ENCODE results near the gene LYPD1.
"Not testable (repeated sequence)": the region's sequence is repeated elsewhere in the genome, so short reads cannot be mapped to it uniquely, and the experiment has no call there.

The LYPD1 gene

GRCh38 chr2:132669908-132670495 is at the start of gene LYPD1:
LYPD1 (minus strand) TSS chr2:132670205; CDS start chr2:132669932, 273 bp downstream.
- DNase-seq (ENCODE audit: low spot score): peak; percentile 47

- DNase-seq (ENCODE audit: low spot score): no peak
These were observed 49.5 kb upstream of the LYPD1 start for GRCh38 chr2:132719480-132719879.

GRCh38 chr2:132716954-132717353 is 46.9 kb upstream of the LYPD1 start:
- peak; percentile 12 for DNase-seq (ENCODE audit: low spot score)

GRCh38 chr2:132715386-132716351 is 45.7 kb upstream of the LYPD1 start:
- no peak for DNase-seq (ENCODE audit: low spot score)

GRCh38 chr2:132703396-132703795 is 33.4 kb upstream of the LYPD1 start:
- DNase-seq (ENCODE audit: low spot score): no peak

GRCh38 chr2:132701810-132702209 is 31.8 kb upstream of the LYPD1 start:
- no peak for DNase-seq (ENCODE audit: low spot score)

GRCh38 chr2:132699802-132700201 is 29.8 kb upstream of the LYPD1 start:
- not testable (repeated sequence) for DNase-seq (ENCODE audit: low spot score)

- DNase-seq (ENCODE audit: low spot score): not testable (repeated sequence)
These were observed 28.3 kb upstream of the LYPD1 start for GRCh38 chr2:132698347-132698746.

GRCh38 chr2:132697556-132698205 is 27.7 kb upstream of the LYPD1 start:
- DNase-seq (ENCODE audit: low spot score): no peak

- DNase-seq (ENCODE audit: low spot score): no peak
These were observed 22.8 kb upstream of the LYPD1 start for GRCh38 chr2:132692816-132693215.

GRCh38 chr2:132691556-132691955 is 21.6 kb upstream of the LYPD1 start:
- no peak for DNase-seq (ENCODE audit: low spot score)

GRCh38 chr2:132690664-132691303 is 20.8 kb upstream of the LYPD1 start:
- no peak for DNase-seq (ENCODE audit: low spot score)

- no peak for DNase-seq (ENCODE audit: low spot score)
These were observed 11.8 kb upstream of the LYPD1 start for GRCh38 chr2:132681766-132682165.

GRCh38 chr2:132680544-132680943 is 10.5 kb upstream of the LYPD1 start:
- DNase-seq (ENCODE audit: low spot score): no peak

- no peak for DNase-seq (ENCODE audit: low spot score)
These were observed 8.5 kb upstream of the LYPD1 start for GRCh38 chr2:132678483-132678882.

GRCh38 chr2:132677661-132678060 is 7.7 kb upstream of the LYPD1 start:
- DNase-seq (ENCODE audit: low spot score): no peak

GRCh38 chr2:132676999-132677398 is 7.0 kb upstream of the LYPD1 start:
- no peak for DNase-seq (ENCODE audit: low spot score)

- no peak for DNase-seq (ENCODE audit: low spot score)
These were observed 1.3 kb upstream of the LYPD1 start for GRCh38 chr2:132671151-132671835.

GRCh38 chr2:132670496-132671150 is 618 bp upstream of the LYPD1 start:
- DNase-seq (ENCODE audit: low spot score): no peak

GRCh38 chr2:132668987-132669907 is 758 bp downstream of the LYPD1 start:
- DNase-seq (ENCODE audit: low spot score): no peak

Measured in globus pallidus (tissue), 1 donor.